Measurements from ENCODE around the gene GPR39.

DNA sequence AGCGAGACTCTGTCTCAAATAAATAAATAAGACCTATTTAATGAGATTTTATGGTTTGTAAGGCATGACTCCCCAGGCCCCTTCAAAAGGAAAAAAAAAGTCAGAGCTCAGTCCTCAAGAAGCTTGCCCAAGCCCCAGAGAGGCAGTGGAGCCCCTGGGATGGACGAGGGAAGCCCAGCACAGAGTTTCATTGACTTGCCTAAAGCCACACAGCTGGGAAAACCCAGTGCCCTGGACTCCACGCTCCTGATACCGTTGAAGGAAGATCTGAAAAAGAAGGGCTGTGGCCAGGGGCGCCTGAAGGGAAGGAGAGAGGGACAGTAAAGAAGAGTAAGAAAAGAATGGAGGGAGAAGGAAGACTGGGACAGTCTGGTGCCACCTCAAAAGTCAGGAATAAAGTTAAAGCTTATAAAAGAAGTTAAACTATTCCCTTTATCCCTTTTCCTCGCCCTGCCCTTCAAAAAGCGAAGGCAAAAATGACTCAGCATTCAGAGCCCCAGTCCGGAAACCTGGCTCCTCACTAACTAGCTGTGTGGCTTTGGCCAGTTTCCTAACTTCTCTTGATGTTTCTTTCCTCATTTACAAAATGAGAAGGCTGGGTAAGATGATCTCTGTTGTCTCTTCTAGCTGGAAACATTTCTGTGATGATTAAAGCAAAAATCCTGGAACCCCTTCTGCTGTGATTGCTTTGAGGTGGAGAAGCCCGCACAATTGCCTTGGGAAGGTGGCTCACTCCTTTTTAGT lies 206.7 kb downstream of the GPR39 start:
- TF ChIP-seq, protein P1, sequence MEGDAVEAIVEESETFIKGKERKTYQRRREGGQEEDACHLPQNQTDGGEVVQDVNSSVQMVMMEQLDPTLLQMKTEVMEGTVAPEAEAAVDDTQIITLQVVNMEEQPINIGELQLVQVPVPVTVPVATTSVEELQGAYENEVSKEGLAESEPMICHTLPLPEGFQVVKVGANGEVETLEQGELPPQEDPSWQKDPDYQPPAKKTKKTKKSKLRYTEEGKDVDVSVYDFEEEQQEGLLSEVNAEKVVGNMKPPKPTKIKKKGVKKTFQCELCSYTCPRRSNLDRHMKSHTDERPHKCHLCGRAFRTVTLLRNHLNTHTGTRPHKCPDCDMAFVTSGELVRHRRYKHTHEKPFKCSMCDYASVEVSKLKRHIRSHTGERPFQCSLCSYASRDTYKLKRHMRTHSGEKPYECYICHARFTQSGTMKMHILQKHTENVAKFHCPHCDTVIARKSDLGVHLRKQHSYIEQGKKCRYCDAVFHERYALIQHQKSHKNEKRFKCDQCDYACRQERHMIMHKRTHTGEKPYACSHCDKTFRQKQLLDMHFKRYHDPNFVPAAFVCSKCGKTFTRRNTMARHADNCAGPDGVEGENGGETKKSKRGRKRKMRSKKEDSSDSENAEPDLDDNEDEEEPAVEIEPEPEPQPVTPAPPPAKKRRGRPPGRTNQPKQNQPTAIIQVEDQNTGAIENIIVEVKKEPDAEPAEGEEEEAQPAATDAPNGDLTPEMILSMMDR (IDR thresholded peaks at IDR 0.05; ENCODE audit: poor library complexity, severe bottlenecking): no peak
- TF ChIP-seq POLR2AphosphoS5 (IDR thresholded peaks at IDR 0.05): no peak
- TF ChIP-seq, protein P2, sequence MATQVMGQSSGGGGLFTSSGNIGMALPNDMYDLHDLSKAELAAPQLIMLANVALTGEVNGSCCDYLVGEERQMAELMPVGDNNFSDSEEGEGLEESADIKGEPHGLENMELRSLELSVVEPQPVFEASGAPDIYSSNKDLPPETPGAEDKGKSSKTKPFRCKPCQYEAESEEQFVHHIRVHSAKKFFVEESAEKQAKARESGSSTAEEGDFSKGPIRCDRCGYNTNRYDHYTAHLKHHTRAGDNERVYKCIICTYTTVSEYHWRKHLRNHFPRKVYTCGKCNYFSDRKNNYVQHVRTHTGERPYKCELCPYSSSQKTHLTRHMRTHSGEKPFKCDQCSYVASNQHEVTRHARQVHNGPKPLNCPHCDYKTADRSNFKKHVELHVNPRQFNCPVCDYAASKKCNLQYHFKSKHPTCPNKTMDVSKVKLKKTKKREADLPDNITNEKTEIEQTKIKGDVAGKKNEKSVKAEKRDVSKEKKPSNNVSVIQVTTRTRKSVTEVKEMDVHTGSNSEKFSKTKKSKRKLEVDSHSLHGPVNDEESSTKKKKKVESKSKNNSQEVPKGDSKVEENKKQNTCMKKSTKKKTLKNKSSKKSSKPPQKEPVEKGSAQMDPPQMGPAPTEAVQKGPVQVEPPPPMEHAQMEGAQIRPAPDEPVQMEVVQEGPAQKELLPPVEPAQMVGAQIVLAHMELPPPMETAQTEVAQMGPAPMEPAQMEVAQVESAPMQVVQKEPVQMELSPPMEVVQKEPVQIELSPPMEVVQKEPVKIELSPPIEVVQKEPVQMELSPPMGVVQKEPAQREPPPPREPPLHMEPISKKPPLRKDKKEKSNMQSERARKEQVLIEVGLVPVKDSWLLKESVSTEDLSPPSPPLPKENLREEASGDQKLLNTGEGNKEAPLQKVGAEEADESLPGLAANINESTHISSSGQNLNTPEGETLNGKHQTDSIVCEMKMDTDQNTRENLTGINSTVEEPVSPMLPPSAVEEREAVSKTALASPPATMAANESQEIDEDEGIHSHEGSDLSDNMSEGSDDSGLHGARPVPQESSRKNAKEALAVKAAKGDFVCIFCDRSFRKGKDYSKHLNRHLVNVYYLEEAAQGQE (IDR thresholded peaks at IDR 0.05; ENCODE audit: borderline replicate concordance): no peak
- no peak for TF ChIP-seq EZH2 (IDR thresholded peaks at IDR 0.05; ENCODE audit: borderline replicate concordance, insufficient read depth, low read length, poor library complexity, severe bottlenecking)
- no peak for TF ChIP-seq EP300 (conservative IDR thresholded peaks at IDR 0.05; ENCODE audit: poor library complexity, severe bottlenecking)
- TF ChIP-seq RAD21 (conservative IDR thresholded peaks at IDR 0.05): no peak
- no peak for TF ChIP-seq MXI1 (conservative IDR thresholded peaks at IDR 0.05; ENCODE audit: poor library complexity, severe bottlenecking)
